Amygdala (tissue), 56 donors: Measurements from ENCODE around the gene UBE2G1.

Experiments
- DNase-seq, 56 donors: peaks; one replicate each; lab custom pipeline; 2025; lab: John Stamatoyannopoulos, UW

UBE2G1 gene

GRCh38 chr17:4309897-4310296, 56.6 kb downstream of the UBE2G1 start:
- DNase-seq, result no peak

DNA sequence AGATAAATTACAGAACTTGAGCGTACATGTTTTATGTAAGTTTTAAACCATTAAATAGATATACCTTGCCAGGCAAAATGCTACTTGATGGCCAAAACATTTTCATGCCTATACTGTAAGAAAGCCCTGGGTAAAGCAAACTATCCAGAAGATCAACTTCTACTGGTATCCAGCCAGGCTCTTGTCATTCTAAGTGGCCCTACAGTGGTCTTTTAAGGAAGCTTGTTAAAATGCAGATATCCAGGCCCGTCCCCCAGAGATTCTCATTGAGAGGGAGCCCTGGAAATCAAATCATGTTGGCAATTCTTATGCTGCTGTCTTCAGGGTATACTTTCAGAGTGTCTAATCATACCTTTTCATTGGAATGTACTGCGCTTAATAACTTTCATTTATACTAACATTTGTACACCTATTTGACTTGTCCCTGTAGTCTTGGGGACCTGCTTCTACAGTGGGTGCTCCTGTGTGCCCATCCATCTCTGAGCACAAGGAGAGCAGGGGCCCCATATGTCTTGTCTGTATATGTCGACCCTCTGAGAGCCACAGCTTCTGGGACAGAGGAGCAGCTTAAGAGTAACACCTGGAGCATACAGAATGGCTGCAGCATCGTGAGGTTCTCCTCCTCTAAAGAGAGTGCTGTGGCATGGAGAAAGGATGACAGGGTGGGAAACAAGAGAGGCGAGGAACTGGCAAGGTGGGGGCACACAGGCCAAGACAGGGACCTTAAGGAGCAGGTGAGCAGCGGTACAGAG, 59.1 kb downstream of the UBE2G1 start:
- DNase-seq, result no peak

DNA sequence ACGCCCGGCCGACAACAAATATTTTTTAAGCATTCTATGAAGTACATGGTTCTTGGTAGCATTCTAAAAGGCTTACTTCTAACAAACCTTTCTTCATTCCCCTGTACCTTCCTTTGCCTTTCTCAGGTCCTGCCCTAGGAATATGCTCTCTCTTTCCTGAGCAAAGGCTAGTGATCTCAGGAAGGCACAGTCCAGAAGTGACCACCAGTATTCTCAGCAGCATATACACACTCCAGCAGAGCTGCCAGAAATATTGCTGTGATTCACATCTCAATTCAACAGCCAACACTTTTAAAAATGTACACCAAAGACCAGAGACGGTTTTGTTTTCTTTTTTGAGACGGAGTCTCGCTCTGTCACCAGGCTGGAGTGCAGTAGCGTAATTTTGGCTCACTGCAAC, 61.3 kb downstream of the UBE2G1 start:
- no peak for DNase-seq

- DNase-seq, result peak in 18 of 56 donors; percentile 2 to 75 (median 12)
Observed at GRCh38 chr17:4304417-4305027, 62.0 kb downstream of the UBE2G1 start.

DNA sequence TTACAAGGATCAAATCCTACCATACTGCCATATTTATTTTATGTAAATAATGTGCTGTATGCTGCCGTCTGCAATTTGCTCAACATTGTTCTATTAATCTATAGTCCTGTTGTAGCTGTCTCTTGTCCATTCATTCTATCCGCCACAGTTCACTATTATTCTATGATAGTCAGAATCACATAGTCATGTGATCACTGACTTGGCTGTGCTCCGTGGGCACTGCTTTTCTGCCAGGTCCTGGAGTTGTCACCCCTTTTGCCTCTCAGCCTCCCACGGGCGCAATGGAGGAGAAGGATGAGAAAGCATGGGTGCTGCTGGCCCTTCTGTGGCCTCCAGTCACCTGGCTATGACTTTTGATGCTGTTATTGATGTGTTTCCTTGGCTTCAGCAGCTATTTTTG, 65.4 kb downstream of the UBE2G1 start:
- DNase-seq, result peak in 43 of 56 donors; percentile 2 to 80 (median 44)

DNA sequence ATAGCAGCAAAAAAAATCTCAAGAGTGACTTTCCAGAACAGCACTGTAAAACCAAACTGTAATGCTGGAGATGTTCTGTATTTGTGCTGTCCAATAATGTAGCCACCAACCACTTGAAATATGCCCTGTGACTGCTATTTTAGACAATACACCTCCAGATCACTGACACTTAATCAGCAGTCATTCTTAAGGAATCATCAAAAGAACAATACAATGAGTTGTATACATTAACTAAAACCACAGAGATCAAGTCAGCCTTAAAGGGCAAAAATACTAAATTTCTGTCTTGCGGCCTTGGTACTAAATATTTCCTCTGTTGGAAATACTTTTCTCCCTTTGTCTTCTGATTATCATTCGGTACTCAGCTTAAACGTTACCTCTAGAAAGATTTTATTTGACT, 69.1 kb downstream of the UBE2G1 start:
- no peak for DNase-seq

- DNase-seq, result no peak
Observed at GRCh38 chr17:4295686-4296085, 70.8 kb downstream of the UBE2G1 start.

GRCh38 chr17:4293572-4293971, 72.9 kb downstream of the UBE2G1 start:
- DNase-seq, result no peak

DNA sequence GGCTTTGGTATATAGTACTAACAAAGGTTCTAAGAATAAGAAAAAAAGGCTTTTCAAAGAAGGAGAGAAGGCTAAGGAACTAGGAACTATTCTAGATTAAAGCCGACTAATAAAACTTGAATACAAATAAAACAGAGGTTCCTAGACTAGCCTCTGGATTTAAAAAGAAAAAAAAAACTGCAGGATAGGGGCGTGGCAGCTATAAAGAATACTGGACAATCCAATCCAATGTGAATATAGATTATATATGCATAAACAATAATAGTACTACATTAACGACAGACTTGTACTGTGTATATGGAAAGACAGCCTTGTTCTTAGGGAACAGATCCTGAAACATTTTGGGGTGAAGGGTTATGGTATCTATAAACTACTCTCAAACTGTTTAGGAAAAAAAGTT, 78.8 kb downstream of the UBE2G1 start:
- DNase-seq, result no peak

- no peak for DNase-seq
Observed at GRCh38 chr17:4276514-4276913, 90.0 kb downstream of the UBE2G1 start.

DNA sequence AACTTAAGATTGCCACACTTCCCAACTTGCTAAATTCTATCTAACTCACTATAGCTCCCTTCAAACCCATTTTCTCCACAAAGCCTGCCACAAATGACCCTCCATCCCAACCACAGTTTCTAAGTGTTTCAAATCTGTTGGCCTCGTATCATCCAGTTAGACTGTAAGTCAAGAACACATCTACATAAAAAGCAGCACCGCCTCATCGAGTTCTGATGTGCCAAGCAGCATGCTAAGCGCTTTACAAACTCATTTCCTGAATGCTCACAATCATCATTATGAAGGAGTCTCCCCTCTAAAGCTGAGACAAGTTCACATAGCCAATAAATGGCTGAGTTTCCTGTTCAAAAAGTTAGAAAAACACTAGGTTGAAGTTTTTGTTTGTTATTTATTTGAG, 93.5 kb downstream of the UBE2G1 start:
- no peak for DNase-seq

DNA sequence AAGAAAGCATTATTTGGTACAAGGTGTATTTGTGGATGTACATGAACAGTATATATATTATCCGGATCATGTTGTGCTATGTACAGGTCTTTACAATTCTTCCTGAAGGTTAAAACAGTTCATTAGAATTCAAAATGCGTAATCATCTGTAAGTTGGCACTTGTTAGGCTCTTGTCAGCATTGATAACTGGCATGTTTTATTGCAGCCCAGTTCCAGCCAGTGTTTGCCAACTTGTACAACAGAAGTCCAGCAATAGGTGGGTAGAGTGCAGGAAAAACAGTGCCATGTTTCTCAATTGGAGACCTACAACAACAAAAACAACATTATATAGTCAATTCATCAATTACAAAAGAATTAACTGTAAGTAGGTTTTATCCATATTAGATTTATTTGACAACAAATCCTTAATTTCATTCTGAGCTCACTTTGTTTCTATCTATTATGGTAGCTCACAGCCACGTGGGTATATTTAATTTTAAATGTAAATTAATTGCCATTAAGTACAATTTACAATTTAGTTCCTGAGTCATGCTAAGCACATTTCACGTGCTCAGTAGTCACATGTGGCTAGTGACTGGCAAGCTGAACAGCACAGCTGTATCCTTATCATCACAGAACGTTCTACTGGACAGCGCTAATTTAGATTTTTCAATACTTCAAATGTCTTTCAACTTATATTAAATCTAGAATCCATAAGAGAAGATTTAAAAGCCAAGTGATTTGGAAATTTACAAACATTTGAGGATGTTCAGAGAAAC, 94.1 kb downstream of the UBE2G1 start:
- peak in 11 of 56 donors; percentile 1 to 28 (median 4) for DNase-seq

DNA sequence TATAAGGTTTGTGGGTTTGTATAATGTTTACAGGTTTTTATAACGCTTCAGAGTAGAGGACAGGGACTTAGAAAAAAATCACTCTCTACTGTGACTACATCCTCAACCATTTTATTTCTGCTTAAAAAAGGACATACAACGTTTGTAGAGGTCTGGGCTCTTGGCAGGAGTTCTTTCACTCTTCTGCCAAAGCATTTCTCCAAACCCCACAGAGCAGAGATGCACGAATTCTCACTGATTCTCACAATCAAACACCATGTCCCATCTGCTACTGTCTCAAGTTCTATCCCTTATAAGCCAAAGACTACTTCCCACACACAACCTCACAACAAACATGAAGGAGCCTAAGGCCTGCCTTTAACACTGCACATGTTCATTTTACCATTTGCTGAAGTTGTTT, 95.7 kb downstream of the UBE2G1 start:
- DNase-seq, result no peak

DNA sequence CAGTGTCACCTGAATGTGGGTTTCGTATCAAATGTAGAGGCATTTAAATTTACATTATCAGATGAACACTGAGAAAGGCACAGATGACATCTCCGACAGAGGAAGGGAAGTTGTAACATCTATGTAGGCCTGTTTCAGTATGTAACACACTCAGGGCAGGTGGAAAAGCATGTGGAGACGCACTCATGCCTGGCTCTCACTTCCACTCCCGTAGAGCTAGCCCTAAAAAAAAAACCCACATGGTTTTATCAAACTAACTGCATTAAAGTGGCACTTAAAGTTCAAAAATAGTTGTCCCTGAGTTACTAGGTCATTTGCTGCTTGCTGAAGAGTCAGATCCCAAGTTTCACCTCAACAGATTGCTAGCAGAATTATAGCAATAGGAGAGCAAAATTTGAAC, 96.6 kb downstream of the UBE2G1 start:
- DNase-seq, result no peak

DNA sequence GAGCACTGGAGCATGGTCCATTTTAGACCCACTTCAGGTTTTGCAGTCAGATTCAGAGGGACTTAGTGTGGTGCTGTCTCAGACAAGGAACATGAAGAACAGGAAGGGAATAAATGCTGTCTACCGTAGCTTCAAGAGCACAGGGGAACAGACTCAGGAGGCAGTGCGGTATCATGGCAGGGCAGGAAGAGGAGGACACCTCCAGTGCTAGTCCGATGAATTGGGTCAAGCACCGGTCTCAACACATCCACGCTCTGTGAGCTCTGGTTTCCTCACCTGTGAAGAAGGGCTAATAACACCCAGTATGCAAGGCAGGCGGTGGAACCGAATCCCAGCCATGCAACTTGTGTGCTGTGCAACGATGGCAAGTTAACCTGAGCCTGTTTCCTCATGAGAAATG, 99.1 kb downstream of the UBE2G1 start:
- DNase-seq, result no peak

GRCh38 chr17:4266550-4266949, 99.9 kb downstream of the UBE2G1 start:
- DNase-seq, result no peak

DNA sequence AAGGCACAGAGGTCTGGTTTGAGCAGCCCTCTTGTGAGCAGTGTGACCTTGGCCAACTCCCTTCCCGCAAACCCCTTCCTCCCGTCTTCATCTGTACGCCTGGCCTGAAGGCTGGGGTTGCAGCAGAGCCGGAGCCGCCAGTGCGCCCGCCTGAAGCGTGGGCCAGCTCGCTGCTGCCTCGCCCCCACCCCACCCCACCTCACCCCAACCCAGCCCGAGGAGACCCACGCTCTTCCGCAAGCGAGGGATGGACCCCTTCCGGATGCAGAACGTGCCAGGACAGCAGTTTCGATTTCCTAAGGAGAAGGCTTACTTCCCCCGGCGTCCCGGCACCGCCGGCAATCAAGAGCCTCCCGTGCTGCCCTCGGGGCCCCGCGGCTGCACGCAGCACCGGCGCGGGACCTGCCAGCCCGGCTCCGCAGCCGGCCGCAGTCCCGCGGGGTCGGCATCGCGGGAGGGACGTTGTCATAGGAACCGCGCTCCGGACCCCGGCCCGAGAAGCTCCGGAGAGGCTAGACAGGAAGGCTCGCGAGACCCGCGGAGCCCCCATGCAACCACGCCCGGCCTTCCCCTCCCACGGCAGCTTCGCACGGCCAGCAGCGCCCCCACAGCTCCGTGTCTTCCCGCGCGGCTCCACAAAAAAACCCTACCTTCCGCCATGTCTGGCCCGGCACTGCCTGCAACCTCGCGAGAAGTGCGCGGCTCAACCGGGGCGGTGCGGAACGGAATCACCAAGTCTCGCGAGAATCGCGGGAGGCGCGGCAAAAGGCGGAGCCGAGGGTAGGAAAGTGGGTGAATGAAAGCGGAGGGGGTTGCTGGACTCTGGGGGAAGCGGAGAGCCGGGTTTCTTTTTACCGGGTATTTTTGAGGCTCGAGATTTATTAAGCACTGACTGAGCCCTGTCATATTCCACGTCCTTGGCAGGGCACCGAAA, 102.9 kb downstream of the UBE2G1 start, which contains the start of gene ANKFY1:
Gene ANKFY1 (minus strand): TSS at position 698 of the 934 bp plus-strand sequence. CDS start 38 bp downstream, at position 660.
- peak; percentile 58 to 96 (median 88) for DNase-seq

GRCh38 chr17:4262703-4263102, 103.8 kb downstream of the UBE2G1 start:
- DNase-seq, result no peak

DNA sequence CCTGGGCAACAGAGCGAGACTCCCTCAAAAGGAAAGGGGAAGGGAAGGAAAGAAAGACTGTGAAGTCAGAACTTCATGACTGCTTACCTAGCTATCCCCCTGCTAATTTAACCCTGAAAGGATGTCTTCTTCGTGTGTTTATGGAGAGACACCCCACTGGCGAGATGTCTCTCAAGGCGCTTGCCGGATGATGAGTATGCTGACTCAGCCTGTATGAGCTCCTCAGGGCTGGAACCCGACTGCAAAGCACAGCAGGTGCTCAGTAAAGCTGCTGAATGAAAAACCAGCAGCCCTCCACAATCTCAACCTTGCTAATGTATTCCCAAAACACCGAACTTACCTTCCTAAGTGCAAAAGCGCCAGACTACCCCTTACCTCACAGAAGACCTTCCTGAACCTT, 105.0 kb downstream of the UBE2G1 start:
- no peak for DNase-seq

- DNase-seq, result no peak
Observed at GRCh38 chr17:4258867-4259266, 107.6 kb downstream of the UBE2G1 start.
